Hepatocyte (in vitro differentiated cells): Measurements from ENCODE around the gene PRPF39. TPM values are rescaled to one million over a fixed set of nuclear protein-coding genes. Genes with fewer than 3 reads are reported as not detected.
A peak's percentile ranks its signal among the peaks of the same experiment; 100 is the strongest.

Experiments used
- DNase-seq: peaks from one replicate; pipeline ENCODE4 v3.0.0-alpha.2; 2016; ENCODE audit warnings: low spot score
- H2AFZ ChIP-seq: fragments of 200-600 bp; sonication (generic); 2 replicates; pipeline ENCODE4 v1.6.0; 2016; ENCODE audit warnings: antibody characterized with exemption, mild to moderate bottlenecking
- H3K27ac ChIP-seq: fragments of 200-600 bp; sonication (generic); 2 replicates; pipeline ENCODE4 v1.5.1; 2016; ENCODE audit warnings: mild to moderate bottlenecking
- H3K27me3 ChIP-seq: fragments of 200-600 bp; sonication (generic); 2 replicates; pipeline ENCODE4 v1.6.1; 2016
- H3K36me3 ChIP-seq: fragments of 200-600 bp; sonication (generic); replicated peaks from 2 replicates; pipeline ENCODE4 v1.5.1; 2016; ENCODE audit warnings: low read depth; ENCODE audit not compliant: insufficient read depth
- H3K4me1 ChIP-seq: fragments of 200-600 bp; sonication (generic); 2 replicates; pipeline ENCODE4 v1.5.1; 2016; ENCODE audit warnings: mild to moderate bottlenecking, moderate library complexity; ENCODE audit not compliant: insufficient read depth
- H3K4me2 ChIP-seq: fragments of 200-600 bp; sonication (generic); 2 replicates; pipeline ENCODE4 v1.6.0; 2016
- H3K4me3 ChIP-seq: fragments of 200-600 bp; sonication (generic); 2 replicates; pipeline ENCODE4 v1.5.1; 2016; ENCODE audit warnings: mild to moderate bottlenecking
- H3K79me2 ChIP-seq: fragments of 200-600 bp; sonication (generic); 2 replicates; pipeline ENCODE4 v1.6.0; 2017; ENCODE audit warnings: mild to moderate bottlenecking
- H3K9me2 ChIP-seq: fragments of 200-600 bp; sonication (generic); replicated peaks from 2 replicates; pipeline ENCODE4 v1.6.0; 2017; ENCODE audit warnings: mild to moderate bottlenecking; ENCODE audit not compliant: insufficient read depth
- H3K9me3 ChIP-seq: fragments of 200-600 bp; sonication (generic); 2 replicates; pipeline ENCODE4 v1.5.1; 2016; ENCODE audit warnings: low read depth, mild to moderate bottlenecking
- H4K20me1 ChIP-seq: fragments of 200-600 bp; sonication (generic); 2 replicates; pipeline ENCODE4 v1.6.0; 2016; ENCODE audit warnings: mild to moderate bottlenecking; ENCODE audit not compliant: insufficient read depth, poor library complexity, severe bottlenecking
- CTCF ChIP-seq: fragments of 200-600 bp; sonication (generic); IDR thresholded peaks from 2 replicates; pipeline ENCODE4 v1.5.1; 2016; ENCODE audit warnings: antibody characterized with exemption, mild to moderate bottlenecking; ENCODE audit not compliant: poor library complexity
- EZH2 ChIP-seq: fragments of 200-600 bp; sonication (generic); IDR thresholded peaks from 2 replicates; pipeline ENCODE4 v1.6.1; 2016; ENCODE audit warnings: antibody characterized with exemption, mild to moderate bottlenecking, borderline replicate concordance
- EZH2phosphoT487 ChIP-seq: fragments of 200-600 bp; sonication (generic); IDR thresholded peaks from one replicate; pipeline ENCODE4 v1.6.1; 2018; ENCODE audit warnings: antibody characterized with exemption, mild to moderate bottlenecking, low read depth, moderate library complexity; ENCODE audit not compliant: unreplicated experiment, severe bottlenecking
- WGBS: methylation state at CpG from one replicate; pipeline ENCODE4 v1.1.6; 2016; ENCODE audit warnings: low lambda C conversion rate; ENCODE audit errors: missing lambda C conversion rate; 5-methylcytosine and 5-hydroxymethylcytosine counted together
- polyA plus RNA-seq: library from polyadenylated mRNA; unstranded; fragments of >200 nt; fragmentation: Nextera tagmentation; extraction: Ambion mirVana; gene quantifications from 2 replicates; pipeline ENCODE4 v1.2.1, GENCODE V29; 2016
- small RNA-seq: library from RNA; depleted of rRNA; stranded (forward); fragments of <200 nt; gene quantifications from one replicate; pipeline ENCODE3, GENCODE V24; 2014
- total RNA-seq: library from RNA; depleted of rRNA; stranded (reverse); fragments of >200 nt; gene quantifications from 2 replicates; pipeline ENCODE4 v1.2.3, GENCODE V29; 2014

PRPF39 gene
- total and polyA plus RNA-seq, 2 experiments from 2014 or later, result 18.2 to 38.9 TPM

DNA sequence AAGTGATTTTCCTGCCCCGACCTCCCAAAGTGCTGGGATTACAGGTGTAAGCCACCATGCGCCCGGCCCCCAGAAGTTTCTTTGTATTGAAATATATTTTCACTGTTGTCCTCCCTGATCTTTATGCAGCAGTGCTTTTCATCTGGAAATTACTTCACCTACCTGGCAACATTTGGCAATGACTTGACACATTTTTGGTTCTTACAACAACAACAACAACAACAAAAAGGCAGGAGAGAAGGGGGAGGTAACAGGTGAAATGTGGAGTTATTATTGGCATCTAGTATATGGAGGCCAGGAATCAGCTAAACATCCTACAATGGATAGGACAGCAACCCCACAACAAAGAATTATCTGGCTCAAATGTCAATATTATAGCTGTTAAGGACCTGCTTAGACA, 65.7 kb downstream of the PRPF39 start:
- WGBS, result 91% methylated on average over 3 of the region's 3 CpGs
- TF ChIP-seq EZH2 (no peak), CTCF (no peak), EZH2phosphoT487 (no peak)

GRCh38 chr14:45150386-45150890, 66.5 kb downstream of the PRPF39 start:
- H3K36me3 ChIP-seq, result no peaks in the 10 kb centered on the region
- H3K9me2 ChIP-seq, result no peaks in the 10 kb centered on the region
- no peak for TF ChIP-seq EZH2
- TF ChIP-seq CTCF, result no peak
- no peak for TF ChIP-seq EZH2phosphoT487
- no peak overlapping the region for H3K27ac ChIP-seq
- H3K4me1 ChIP-seq, result no peaks in the 10 kb centered on the region
- no peak for DNase-seq
- H3K79me2 ChIP-seq, result no peaks in the 10 kb centered on the region
- H3K4me3 ChIP-seq, result no peak overlapping the region
- H3K4me2 ChIP-seq, result no peak overlapping the region
- H3K27me3 ChIP-seq, result no peaks in the 10 kb centered on the region
- WGBS, result 94% methylated on average over 4 of the region's 4 CpGs
- H4K20me1 ChIP-seq, result no peaks in the 10 kb centered on the region
- H2AFZ ChIP-seq, result no peak overlapping the region
- H3K9me3 ChIP-seq, result no peaks in the 10 kb centered on the region

More for the DNA sequence above, 65.7 kb downstream of the PRPF39 start:
- Histone ChIP-seq H3K9me3 (no peaks in the 10 kb centered on the region), H4K20me1 (no peaks in the 10 kb centered on the region), H3K4me3 (no peak overlapping the region), H3K27me3 (no peaks in the 10 kb centered on the region), H3K4me2 (no peak overlapping the region), H3K79me2 (no peaks in the 10 kb centered on the region), H3K27ac (no peak overlapping the region), H2AFZ (no peak overlapping the region), H3K9me2 (no peaks in the 10 kb centered on the region), H3K4me1 (no peaks in the 10 kb centered on the region), H3K36me3 (no peaks in the 10 kb centered on the region)
- no peak for DNase-seq

DNA sequence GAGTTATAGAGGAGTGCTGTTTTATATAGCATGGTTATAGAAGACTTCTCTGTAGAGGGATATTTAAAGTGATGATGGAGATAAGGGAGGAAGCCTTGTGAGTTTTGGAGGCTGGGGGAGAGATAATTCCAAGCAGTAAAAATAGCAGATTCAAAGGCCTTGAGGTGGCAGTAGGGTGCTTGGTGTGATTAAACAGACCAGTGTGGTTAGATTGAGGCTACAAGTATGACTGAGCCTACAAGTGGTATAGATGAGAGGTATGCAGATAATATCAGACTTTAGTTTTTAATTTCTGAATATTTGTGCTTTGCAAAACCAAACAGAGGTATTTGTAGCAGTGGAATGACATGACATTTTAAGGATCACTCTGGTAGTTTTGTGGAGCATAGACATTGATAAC, 72.2 kb downstream of the PRPF39 start:
- H3K9me2 ChIP-seq, result no peaks in the 10 kb centered on the region
- DNase-seq, result no peak
- no peaks in the 10 kb centered on the region for H3K27me3 ChIP-seq
- TF ChIP-seq EZH2phosphoT487, result no peak
- no peak for TF ChIP-seq CTCF
- TF ChIP-seq EZH2, result no peak
- no peak overlapping the region for H2AFZ ChIP-seq
- no peaks in the 10 kb centered on the region for H3K9me3 ChIP-seq
- H3K4me1 ChIP-seq, result no peaks in the 10 kb centered on the region
- H4K20me1 ChIP-seq, result no peaks in the 10 kb centered on the region
- H3K36me3 ChIP-seq, result no peaks in the 10 kb centered on the region
- H3K79me2 ChIP-seq, result no peaks in the 10 kb centered on the region
- H3K4me3 ChIP-seq, result no peak overlapping the region
- H3K4me2 ChIP-seq, result no peak overlapping the region
- no peak overlapping the region for H3K27ac ChIP-seq

Small RNAs within 50 kb of the gene (small RNA-seq; reads per million reads assigned to genes)
- gene RF00151 (not detected), gene SNORD127 (6,278 reads per million, percentile 100 among the genes with 10 or more reads in this experiment)

Other genes starting within 250 kb of the PRPF39 start
- gene KLHL28, start 122.2 kb upstream of the PRPF39 start, total RNA-seq, result 14.2 and 16.2 TPM in 2 replicates
- gene KLHL28, start 122.2 kb upstream of the PRPF39 start, polyA plus RNA-seq, result 5.3 and 5.6 TPM in 2 replicates
- gene TOGARAM1, start 121.9 kb upstream of the PRPF39 start, total RNA-seq, result 34.8 and 36.2 TPM in 2 replicates
- 9.3 and 12.5 TPM in 2 replicates for gene TOGARAM1, start 121.9 kb upstream of the PRPF39 start, polyA plus RNA-seq
- gene FKBP3, start 50.4 kb downstream of the PRPF39 start, total RNA-seq, result 52.4 and 63.7 TPM in 2 replicates
- 117 and 119 TPM in 2 replicates for gene FKBP3, start 50.4 kb downstream of the PRPF39 start, polyA plus RNA-seq
- 4.8 and 5.4 TPM in 2 replicates for gene FANCM, start 51.8 kb downstream of the PRPF39 start, total RNA-seq
- 1.9 and 3.2 TPM in 2 replicates for gene FANCM, start 51.8 kb downstream of the PRPF39 start, polyA plus RNA-seq
- 14.9 and 23.5 TPM in 2 replicates for gene MIS18BP1, start 169.1 kb downstream of the PRPF39 start, total RNA-seq
- 6.8 and 14.9 TPM in 2 replicates for gene MIS18BP1, start 169.1 kb downstream of the PRPF39 start, polyA plus RNA-seq